ENCODE results near the gene EXOC4.
"Not testable (repeated sequence)": the region's sequence is repeated elsewhere in the genome, so short reads cannot be mapped to it uniquely, and the experiment has no call there.

EXOC4 gene

GRCh38 chr7:133973710-133974109, 720.8 kb downstream of the EXOC4 start:
- no peak for DNase-seq

DNA sequence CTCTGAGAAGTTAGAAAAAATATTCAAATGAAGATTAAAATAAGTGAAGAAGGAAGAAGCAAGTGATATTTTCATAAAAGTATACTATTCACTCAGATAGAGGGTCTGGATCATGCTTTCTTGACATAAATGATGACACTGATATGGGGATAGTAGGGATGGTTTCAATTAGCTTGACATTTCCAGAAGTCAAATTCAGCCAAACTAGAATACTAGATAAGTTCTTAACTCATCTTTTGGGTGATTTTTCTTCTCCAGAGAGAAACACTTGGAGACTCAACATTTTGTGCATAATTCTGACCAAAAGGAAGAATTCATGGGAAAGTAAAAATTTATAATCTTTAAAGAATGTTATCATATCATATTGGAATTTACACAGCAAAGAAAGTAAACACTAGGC, 722.3 kb downstream of the EXOC4 start:
- no peak for DNase-seq

DNA sequence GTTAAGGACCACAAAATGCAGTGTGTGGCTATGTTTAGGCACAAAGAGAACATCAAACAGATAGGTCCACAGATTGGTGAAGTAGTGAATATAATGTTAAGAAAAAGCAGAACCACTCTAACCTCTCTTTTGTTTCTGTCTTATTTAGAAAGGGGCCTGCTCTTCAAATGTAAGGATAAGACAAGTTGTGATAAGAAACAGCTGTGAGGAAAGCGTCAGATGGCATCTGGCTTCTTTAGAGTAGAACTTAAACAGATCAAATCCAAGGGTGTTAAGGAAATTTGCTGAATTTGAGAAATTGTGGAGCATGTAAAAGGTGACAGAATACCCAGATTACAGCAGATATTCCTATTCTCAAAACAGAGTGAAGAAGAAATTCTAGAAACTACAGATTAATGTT, 723.3 kb downstream of the EXOC4 start:
- DNase-seq = no peak

- DNase-seq = no peak
Measured at GRCh38 chr7:133977409-133978274, 724.8 kb downstream of the EXOC4 start.

DNA sequence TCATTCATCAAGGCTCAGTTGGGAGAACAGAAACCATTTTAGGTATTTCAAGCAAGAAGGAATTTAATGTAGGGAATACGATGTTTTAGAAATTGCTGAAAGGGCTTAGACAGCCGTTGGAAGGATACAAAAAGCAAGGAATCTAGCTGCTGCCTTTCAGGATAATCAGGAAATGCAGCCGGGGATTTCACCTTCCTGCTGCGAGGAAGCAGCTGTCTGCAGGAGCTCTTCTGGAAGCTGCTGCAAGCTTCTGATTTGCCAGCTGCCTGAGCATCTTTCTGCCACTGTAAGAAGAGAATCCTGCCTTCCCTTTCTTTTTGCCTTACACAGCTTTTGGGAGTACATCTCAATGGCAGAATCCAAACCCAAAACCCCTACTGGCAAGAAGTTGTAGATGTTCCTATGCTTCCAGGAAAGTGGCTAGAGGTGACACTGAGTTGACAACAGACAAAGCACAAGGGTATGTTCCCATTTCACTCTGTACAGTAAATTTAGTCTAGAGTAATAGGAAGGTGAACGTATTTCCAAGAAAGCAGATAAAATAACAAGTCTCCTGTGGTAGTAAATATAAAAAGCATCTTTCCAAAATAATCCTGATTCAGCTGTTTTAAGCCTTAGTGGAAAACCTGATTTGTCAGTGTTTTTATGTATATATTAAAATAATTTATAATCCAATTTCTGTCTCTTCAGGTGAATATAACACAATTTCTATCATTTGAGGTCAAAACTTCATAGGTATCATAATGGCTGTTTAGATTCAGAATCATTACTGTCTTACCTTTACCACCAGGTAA, 725.8 kb downstream of the EXOC4 start:
- peak; percentile 20 for DNase-seq

- no peak for DNase-seq
Measured at GRCh38 chr7:133980804-133981203, 727.9 kb downstream of the EXOC4 start.

DNA sequence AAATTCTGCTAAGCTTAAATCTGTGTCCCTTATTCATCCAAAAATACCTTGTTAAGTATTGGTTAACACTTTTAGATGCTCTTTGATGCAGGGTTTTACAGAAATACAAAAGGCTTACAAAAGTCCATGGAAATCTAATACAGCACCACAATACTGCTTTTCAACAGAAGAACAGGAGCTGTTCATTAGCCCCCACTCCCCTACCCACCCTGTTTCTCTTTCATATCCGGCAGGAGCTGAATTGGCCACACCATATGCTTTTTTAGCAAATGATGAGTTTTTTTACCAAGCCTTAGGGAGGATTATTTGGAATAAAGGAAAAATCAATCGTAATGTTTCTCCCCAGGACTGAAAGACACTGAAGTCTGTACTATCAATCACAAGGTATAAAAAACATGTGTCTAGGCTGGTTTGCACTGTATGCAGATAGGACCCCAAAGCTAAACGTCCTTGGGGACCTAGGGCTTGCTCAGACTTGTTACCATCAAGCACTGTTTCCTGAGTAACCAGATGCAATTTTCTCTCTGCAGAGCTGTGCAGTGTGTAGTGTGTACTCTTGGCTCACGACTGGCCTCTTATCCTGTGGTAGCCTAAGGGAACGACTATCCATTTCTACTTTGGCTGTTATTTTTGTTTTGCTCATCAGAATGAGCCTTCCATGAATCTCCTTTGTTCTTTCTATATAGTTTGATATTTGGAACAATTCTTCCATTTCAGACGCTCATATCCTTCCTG, 731.0 kb downstream of the EXOC4 start:
- DNase-seq = peak; percentile 35

- no peak for DNase-seq
Measured at GRCh38 chr7:133985300-133985699, 732.4 kb downstream of the EXOC4 start.

DNA sequence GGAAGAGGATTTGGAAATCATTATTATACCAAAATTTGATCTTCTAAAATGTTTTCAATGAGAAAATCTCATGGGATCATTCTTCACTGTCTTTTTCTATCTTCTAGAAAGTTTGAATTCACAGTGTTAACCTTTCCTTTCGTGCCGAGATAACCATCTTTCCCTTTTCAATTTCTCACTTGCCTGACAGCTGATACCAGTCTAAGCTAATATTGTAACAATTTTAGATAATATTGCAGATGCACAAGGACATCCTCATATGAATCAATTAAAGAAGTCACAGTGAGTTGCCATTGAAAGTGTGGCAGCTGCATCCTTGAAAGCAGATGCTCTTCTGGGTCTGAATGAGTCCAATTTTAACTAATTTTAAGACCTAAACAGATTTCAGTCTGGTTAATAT, 734.7 kb downstream of the EXOC4 start:
- no peak for DNase-seq

DNA sequence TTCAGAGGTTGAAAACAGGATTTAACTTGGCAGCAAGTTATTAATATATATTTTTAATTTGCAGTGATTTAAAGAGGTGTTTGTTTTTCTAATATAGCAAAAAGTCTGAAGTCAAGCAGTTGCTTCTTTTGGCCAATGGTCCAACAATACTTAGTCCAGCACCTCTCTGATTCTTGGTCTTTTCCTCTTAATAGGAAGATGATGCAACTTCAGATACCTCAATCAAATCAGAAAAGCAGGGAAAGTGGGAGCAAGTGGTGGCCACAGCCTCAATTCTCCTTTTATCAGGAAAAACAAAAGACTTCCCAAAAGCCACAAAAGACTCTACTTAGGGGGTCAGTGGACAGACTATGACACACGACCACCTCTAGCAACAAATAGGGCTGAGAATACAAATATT, 740.7 kb downstream of the EXOC4 start:
- no peak for DNase-seq

DNA sequence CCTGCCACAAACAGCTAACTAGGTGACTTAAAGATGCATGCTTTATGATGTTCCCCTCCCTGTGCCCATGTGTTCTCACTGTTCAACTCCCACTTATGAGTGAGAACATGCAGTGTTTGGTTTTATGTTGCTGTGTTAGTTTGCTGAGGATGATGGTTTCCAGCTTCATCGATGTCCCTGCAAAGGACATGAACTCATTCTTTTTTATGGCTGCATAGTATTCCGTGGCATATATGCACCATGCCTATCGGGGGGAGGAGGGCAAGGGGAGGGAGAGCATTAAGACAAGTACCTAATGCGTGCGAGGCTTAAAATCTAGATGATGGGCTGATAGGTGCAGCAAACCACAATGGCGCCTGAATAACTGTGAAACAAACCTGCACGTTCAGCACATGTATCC, 741.2 kb downstream of the EXOC4 start:
- not testable (repeated sequence) for DNase-seq

DNA sequence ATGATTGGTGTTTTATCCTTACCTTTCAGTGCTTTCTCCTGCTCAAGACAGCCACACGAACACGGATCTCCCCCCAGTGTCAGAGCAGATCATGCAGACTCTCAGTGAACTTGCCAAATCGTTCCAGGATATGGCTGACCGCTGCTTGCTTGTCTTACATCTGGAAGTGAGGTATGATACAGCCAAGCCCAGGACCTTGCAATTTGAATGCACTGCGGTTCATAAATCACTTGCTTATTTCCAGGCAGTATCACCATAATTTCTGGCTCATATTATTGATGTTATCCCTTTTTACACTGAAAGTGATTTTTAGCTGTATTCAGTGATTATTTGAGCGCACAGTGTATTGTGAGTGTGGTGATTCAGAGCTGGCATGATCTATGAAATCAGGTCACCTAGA, 744.6 kb downstream of the EXOC4 start:
- DNase-seq = no peak

- DNase-seq = no peak
Measured at GRCh38 chr7:133999178-133999577, 746.3 kb downstream of the EXOC4 start.

DNA sequence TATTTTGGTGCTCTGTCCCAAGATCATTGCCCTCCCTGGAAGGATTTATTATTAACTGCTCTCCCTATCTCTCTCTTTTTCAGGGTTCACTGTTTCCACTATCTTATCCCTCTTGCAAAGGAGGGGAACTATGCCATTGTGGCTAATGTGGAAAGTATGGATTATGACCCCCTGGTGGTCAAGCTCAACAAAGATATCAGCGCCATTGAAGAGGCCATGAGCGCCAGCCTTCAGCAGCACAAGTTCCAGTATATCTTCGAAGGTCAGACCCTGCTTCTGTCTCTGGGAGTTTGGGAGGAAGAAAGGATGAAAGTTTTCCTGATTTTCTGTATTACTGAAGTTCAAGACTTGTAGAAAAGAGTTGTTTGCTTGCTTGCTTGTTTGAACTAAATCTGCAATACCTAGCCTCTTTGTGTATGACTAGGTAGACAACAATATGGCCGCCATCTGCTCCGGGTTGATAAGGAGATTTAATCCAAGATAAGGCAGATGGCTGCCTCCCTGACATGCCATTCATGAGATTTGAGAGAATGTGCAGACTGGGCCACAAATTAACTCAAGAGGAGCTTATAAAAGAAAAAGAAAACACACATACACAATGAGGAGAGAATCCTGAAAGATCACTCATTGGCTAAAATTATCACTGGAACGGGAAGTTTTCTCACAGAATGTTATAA, 752.1 kb downstream of the EXOC4 start:
- no peak for DNase-seq

GRCh38 chr7:134009314-134010110, 756.6 kb downstream of the EXOC4 start:
- DNase-seq = no peak

DNA sequence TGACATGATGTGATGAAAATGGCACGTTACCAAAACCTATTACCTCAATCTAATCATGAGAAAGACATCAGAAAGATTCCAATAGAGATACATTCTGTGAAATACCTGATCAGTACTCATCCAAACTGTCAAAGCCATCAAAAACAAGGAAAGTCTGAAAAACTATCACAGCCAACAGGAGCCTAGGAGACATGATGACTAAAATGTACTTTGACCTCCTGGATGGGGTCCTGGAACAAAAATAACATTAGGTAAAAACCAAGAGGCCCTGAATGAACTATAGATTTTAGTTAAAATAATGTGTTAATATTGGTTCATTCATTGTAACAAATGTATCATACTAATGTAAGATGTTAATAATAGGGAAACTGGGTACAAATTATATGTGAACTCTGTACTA, 760.4 kb downstream of the EXOC4 start:
- no peak for DNase-seq

DNA sequence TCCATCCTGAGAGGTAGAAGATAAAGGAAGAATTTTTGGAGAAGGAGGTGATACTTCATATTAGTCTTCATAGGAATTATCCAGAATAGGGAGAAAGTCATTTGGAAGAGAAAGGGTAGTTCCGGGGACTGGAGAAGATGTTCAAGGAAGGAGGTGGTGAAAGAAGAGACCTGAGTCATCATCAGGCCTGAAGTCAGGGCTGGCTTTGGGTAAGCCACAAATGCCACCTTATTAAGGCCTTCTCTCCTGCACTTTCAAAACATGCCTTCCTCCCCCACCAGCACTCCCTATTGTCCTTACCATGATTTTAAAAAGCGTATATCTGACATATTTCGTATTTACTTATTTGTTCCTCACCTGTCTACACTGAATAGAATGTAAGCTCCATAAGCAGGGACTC, 762.1 kb downstream of the EXOC4 start:
- no peak for DNase-seq

GRCh38 chr7:134016223-134016941, 763.5 kb downstream of the EXOC4 start:
- DNase-seq = peak; percentile 40

DNA sequence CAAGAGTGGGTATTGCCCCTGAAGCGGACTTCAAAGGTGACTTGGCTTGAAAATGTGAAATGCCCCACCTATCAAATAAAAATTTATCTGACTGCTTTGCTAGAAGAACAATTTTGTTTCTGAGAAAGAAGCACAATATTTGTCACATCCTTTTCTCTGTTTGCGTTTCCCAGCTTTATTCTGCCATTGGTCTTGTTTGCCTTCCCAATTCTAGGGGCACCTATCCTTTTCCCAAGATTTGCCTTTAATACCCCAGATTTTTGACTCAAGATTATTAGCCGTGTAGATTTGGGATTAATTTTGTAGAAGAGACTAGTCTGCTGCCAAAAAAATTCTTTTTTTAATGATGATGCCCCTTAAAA, 764.0 kb downstream of the EXOC4 start:
- DNase-seq = no peak

- DNase-seq = no peak
Measured at GRCh38 chr7:134018306-134018705, 765.4 kb downstream of the EXOC4 start.

DNA sequence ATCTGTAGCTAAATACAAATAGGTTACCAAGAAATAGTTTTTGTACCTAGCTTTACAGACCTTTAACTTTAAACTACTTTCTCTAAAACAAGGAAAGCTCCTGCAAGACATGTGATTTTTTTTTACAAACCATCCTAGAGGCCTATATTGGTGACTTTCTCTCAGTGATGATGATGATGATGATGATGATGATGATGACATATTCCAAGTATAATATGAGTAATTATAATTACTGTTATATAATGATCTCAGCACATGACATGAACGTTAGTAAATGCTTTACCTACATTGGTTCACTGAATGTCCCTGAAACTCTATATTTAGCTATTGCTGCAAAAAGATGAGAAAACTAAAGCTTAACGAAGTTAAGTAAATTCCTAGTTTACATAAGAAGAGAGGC, 766.4 kb downstream of the EXOC4 start:
- DNase-seq = no peak
